ENCODE measurements around the gene CHRNE.

CHRNE gene

DNA sequence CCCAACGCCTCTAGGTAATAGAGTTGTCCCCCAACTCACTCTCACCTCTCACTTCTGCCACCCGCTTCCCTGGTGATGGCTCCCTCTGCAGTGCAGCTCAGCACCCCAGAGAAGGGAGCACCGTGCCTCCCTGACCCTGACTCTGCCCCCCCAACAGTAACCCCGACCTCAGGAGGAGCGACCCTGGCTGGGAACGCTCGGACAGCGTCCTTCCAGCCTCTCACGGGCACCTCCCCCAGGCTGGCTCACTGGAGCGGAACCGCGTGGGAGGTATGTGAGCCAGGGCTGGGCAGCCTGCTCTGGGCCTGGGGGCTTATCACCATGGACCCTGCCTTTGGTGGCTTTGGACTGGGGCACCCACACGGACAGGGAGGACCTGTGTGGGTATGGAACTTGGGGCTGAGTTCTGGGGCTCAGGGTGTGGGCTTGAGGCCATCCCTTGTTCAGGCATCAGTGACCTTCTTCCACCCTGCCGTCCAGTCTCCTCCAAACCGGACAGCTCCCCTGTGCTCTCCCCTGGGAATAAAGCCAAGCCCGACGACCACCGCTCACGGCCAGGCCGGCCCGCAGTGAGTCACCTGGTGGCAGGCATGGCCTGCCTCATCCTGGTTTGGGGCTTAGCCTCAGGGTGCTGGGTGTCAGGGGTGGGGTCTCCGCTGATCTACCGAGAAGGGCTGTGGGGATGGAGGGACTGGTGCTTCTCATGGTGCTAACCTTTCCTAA lies 10.2 kb downstream of the CHRNE start:
- H3K27ac ChIP-seq (ENCODE audit: poor library complexity, severe bottlenecking): no peak overlapping the region
- peaks cover 92% of the 10 kb centered on the region for H3K36me3 ChIP-seq (ENCODE audit: low read depth)

DNA sequence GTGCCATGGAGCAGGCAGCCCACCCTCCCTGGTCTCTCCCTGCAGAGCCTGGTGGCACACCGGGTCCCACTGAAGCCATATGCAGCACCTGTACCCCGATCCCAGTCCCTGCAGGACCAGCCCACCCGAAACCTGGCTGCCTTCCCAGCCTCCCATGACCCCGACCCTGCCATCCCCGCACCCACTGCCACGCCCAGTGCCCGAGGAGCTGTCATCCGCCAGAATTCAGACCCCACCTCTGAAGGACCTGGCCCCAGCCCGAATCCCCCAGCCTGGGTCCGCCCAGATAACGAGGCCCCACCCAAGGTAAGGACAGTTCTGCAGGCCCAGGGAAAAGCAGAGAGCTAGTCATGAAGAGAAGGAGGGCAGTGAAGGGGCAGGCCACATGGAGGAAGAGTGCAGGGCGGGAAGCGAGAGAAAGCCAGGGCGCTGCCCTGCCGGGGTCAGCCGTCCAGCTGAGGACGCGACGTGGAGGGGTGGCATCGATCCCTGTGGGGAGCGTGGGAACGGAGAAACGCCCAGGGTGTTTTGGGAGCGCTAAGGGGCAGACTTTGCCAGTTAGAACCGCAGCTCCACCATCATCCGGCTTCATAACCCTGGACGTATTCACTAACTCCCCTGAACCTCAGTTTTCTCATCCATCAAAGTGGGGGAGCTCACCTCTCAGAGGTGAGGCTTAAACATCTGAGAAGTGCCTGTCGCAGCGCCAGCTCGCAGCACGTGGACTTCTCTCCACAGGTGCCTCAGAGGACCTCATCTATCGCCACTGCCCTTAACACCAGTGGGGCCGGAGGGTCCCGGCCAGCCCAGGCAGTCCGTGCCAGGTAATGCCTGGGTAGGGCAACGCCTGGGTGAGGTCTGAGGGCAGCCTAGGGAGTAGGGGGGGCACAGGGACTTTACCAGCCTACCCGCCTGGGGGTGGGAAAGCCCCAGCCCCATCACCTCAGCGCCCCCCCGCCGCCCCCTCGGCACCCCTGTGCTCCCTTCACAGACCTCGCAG lies 11.2 kb downstream of the CHRNE start:
- Histone ChIP-seq H3K4me1 (ENCODE audit: insufficient read depth, poor library complexity, severe bottlenecking) (no peaks in the 10 kb centered on the region), H3K9me3 (ENCODE audit: severe bottlenecking) (no peaks in the 10 kb centered on the region), H3K4me3 (ENCODE audit: severe bottlenecking) (no peak overlapping the region), H3K27me3 (ENCODE audit: insufficient read depth, poor library complexity, severe bottlenecking) (no peaks in the 10 kb centered on the region), H3K27ac (ENCODE audit: poor library complexity, severe bottlenecking) (no peak overlapping the region), H3K36me3 (ENCODE audit: low read depth) (peaks cover 95% of the 10 kb centered on the region)
- no peak for DNase-seq (ENCODE audit: low spot score)
- TF ChIP-seq, protein P1, sequence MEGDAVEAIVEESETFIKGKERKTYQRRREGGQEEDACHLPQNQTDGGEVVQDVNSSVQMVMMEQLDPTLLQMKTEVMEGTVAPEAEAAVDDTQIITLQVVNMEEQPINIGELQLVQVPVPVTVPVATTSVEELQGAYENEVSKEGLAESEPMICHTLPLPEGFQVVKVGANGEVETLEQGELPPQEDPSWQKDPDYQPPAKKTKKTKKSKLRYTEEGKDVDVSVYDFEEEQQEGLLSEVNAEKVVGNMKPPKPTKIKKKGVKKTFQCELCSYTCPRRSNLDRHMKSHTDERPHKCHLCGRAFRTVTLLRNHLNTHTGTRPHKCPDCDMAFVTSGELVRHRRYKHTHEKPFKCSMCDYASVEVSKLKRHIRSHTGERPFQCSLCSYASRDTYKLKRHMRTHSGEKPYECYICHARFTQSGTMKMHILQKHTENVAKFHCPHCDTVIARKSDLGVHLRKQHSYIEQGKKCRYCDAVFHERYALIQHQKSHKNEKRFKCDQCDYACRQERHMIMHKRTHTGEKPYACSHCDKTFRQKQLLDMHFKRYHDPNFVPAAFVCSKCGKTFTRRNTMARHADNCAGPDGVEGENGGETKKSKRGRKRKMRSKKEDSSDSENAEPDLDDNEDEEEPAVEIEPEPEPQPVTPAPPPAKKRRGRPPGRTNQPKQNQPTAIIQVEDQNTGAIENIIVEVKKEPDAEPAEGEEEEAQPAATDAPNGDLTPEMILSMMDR (IDR thresholded peaks at IDR 0.05; ENCODE audit: poor library complexity, severe bottlenecking): no peak
- no peak for ATAC-seq (ENCODE audit: low read depth)

More for the DNA sequence above, 10.2 kb downstream of the CHRNE start:
- no peaks in the 10 kb centered on the region for H3K4me1 ChIP-seq (ENCODE audit: insufficient read depth, poor library complexity, severe bottlenecking)
- ATAC-seq (ENCODE audit: low read depth) (no peak), DNase-seq (ENCODE audit: low spot score) (no peak)
- TF ChIP-seq, protein P1 (IDR thresholded peaks at IDR 0.05; ENCODE audit: poor library complexity, severe bottlenecking): no peak
- no peak overlapping the region for H3K4me3 ChIP-seq (ENCODE audit: severe bottlenecking)
- no peaks in the 10 kb centered on the region for H3K27me3 ChIP-seq (ENCODE audit: insufficient read depth, poor library complexity, severe bottlenecking)
- no peaks in the 10 kb centered on the region for H3K9me3 ChIP-seq (ENCODE audit: severe bottlenecking)

DNA sequence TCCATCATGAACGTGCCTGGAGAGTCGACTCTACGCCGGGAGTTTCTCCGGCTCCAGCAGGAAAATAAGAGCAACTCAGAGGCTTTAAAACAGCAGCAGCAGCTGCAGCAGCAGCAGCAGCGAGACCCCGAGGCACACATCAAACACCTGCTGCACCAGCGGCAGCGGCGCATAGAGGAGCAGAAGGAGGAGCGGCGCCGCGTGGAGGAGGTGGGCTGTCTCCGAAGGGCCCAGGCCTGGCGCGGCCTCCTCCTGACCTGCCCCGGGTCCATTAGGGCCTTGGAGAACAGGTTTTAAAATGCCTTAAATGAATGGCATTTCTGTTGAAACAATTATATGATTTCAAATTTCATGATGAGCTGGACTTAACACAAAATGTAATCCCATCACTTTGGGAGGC lies 15.3 kb downstream of the CHRNE start:
- ATAC-seq (ENCODE audit: low read depth): no peak
- H3K27me3 ChIP-seq (ENCODE audit: insufficient read depth, poor library complexity, severe bottlenecking): no peaks in the 10 kb centered on the region
- TF ChIP-seq, protein P1 (IDR thresholded peaks at IDR 0.05; ENCODE audit: poor library complexity, severe bottlenecking): no peak
- peaks cover 95% of the 10 kb centered on the region for H3K36me3 ChIP-seq (ENCODE audit: low read depth)
- H3K4me1 ChIP-seq (ENCODE audit: insufficient read depth, poor library complexity, severe bottlenecking): no peaks in the 10 kb centered on the region
- H3K9me3 ChIP-seq (ENCODE audit: severe bottlenecking): no peaks in the 10 kb centered on the region
- no peak for DNase-seq (ENCODE audit: low spot score)
- H3K27ac ChIP-seq (ENCODE audit: poor library complexity, severe bottlenecking): no peak overlapping the region
- H3K4me3 ChIP-seq (ENCODE audit: severe bottlenecking): no peak overlapping the region

DNA sequence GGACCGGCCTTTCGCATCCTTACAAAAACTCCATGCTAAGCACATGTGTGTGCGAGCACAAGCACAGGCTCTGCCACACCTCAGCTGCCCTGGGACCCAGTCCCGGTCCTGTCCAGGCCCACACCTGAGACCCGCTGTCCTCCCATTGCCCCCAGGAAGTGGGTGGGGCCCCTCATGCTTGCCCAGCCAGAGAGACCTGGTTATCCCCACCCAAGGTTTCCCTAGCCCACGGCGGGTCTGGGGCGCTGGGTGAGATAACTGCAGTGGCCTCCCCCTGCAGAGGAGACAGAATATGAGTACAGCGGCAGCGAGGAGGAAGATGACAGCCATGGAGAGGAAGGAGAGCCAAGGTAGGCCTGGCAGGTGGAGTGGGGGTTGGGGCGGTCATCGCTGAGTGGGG lies 16.1 kb downstream of the CHRNE start:
- H3K4me1 ChIP-seq (ENCODE audit: insufficient read depth, poor library complexity, severe bottlenecking): no peaks in the 10 kb centered on the region
- TF ChIP-seq, protein P1 (IDR thresholded peaks at IDR 0.05; ENCODE audit: poor library complexity, severe bottlenecking): no peak

More for the DNA sequence above, 16.1 kb downstream of the CHRNE start:
- Histone ChIP-seq H3K9me3 (ENCODE audit: severe bottlenecking) (no peaks in the 10 kb centered on the region), H3K36me3 (ENCODE audit: low read depth) (peaks cover 95% of the 10 kb centered on the region), H3K4me3 (ENCODE audit: severe bottlenecking) (no peak overlapping the region), H3K27ac (ENCODE audit: poor library complexity, severe bottlenecking) (no peak overlapping the region), H3K27me3 (ENCODE audit: insufficient read depth, poor library complexity, severe bottlenecking) (no peaks in the 10 kb centered on the region)
- DNase-seq (ENCODE audit: low spot score) (no peak), ATAC-seq (ENCODE audit: low read depth) (no peak)

Data from RWPE2 (cell line).